Measurements from ENCODE around the gene STK16. TPM values are rescaled to one million over a fixed set of nuclear protein-coding genes. Genes with fewer than 3 reads are reported as not detected.
"Not testable (repeated sequence)": the region's sequence is repeated elsewhere in the genome, so short reads cannot be mapped to it uniquely, and the experiment has no call there.

The STK16 gene, protein sequence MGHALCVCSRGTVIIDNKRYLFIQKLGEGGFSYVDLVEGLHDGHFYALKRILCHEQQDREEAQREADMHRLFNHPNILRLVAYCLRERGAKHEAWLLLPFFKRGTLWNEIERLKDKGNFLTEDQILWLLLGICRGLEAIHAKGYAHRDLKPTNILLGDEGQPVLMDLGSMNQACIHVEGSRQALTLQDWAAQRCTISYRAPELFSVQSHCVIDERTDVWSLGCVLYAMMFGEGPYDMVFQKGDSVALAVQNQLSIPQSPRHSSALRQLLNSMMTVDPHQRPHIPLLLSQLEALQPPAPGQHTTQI
- 10 to 100 TPM; 26.8 to 35.3 (median 27.6) TPM for polyA plus RNA-seq

DNA sequence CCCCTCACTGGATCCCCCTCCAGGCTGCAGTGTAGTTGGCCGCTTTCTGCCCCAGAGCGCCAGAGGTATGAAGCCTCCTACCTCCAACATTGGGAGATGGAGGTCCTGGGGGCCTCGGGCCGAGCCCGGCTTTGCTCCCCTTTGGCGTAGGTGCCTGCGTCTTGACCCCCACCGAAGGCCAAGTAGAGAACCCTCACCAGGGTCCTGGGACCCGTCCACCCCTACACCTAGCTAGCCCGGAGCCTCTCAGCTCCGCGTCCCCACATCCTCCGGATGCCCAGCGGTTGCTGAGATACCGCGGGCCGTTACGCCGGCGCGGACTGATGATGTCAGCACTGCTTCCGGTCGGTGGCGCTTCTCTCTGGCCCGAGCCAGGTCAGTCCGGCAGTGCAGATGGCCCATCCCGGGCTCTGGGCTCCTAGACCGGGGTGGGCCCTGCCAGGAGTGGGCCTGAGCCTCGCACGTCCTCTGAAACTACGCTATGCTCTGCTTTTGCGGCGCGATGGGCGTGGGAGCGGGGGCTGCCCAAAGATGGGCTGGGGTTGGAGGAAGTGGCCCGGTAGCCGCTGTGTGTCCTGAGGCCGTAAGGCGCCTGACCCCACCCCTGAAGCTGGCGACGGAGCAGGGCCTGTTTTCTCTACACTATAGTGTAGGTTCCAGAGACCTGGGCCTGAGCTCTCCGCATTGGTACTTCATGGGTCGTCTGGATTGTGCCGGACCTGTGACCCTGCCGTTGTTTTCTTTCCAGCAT lies at the start of gene STK16, which contains the start of gene GLB1L:
Gene STK16, plus strand, starts transcription at position 332 of the 751 bp plus-strand sequence. CDS start 521 bp downstream, outside the sequence.
Gene GLB1L, minus strand, starts transcription at position 297 of the 751 bp plus-strand sequence. CDS start 1,871 bp downstream, outside the sequence.
- no peaks in the 10 kb centered on the region for H3K9me3 Mint-ChIP-seq
- H3K27ac Mint-ChIP-seq, result peak within 1 kb of the TSS; percentile 93 to 98 (median 98)
- peak within 1 kb of the TSS; percentile 89 to 93 (median 90) for H3K4me3 Mint-ChIP-seq
- peaks cover 63 to 67% of the 10 kb centered on the region in 2 donors for H3K4me1 Mint-ChIP-seq
- peak; percentile 92 to 93 (median 93) for DNase-seq
- peaks cover 12 to 31% (median 26%) of the 10 kb centered on the region in 3 donors for H3K27me3 Mint-ChIP-seq (ENCODE audit: low read depth in 3 of 3)
- peaks cover 0 to 16% (median 12%) of the 10 kb centered on the region in 3 donors for H3K36me3 Mint-ChIP-seq

DNA sequence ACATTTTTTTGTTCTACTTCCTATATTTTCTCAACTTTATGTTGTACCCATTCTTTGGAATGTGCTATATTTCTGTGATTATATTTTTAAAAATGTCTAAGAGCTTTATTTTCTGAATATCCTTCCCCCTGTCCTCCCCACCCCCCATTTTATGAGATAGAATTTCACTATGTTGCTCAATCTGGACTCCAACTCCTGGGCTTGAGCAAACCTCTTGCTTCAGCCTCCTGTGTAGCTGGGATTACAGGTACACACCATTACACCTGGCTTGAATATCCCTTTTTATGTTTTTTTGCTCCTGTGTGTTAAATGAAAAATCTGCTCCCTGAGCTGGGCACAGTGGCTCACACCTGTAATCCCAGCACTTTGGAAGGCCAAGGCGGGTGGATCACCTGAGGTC lies 47.9 kb upstream of the STK16 start:
- DNase-seq, result no peak
- no peak overlapping the region for H3K4me3 Mint-ChIP-seq
- H3K27me3 Mint-ChIP-seq (ENCODE audit: low read depth in 3 of 3), result peaks cover 0 to 12% (median 5%) of the 10 kb centered on the region in 3 donors
- H3K27ac Mint-ChIP-seq, result no peak overlapping the region
- no peaks in the 10 kb centered on the region for H3K36me3 Mint-ChIP-seq
- H3K4me1 Mint-ChIP-seq, result peaks cover 13 to 14% of the 10 kb centered on the region in 2 donors
- no peaks in the 10 kb centered on the region for H3K9me3 Mint-ChIP-seq

DNA sequence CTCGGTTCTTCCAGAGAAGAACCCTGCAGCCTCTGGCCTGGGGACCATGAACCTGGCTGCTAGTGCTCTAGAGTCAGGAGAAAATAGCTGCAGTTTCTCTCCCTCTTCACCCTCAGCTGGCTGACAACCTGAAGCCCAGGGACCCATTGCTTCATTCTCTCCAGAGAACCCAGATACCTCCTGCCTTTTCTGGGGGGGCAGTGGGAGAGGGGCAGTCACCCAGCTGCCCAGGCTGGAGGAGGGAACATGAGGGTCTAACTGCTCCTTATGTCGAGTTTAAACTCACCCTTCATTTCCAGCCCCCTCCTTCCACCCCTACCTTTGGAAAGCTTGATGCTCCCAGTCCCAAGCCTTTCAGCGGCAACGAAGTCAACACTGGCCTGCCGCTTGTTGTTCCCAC lies 46.3 kb upstream of the STK16 start:
- peak overlapping the region in 2 of 6 donors; percentile 17 to 21 for H3K27ac Mint-ChIP-seq

DNA sequence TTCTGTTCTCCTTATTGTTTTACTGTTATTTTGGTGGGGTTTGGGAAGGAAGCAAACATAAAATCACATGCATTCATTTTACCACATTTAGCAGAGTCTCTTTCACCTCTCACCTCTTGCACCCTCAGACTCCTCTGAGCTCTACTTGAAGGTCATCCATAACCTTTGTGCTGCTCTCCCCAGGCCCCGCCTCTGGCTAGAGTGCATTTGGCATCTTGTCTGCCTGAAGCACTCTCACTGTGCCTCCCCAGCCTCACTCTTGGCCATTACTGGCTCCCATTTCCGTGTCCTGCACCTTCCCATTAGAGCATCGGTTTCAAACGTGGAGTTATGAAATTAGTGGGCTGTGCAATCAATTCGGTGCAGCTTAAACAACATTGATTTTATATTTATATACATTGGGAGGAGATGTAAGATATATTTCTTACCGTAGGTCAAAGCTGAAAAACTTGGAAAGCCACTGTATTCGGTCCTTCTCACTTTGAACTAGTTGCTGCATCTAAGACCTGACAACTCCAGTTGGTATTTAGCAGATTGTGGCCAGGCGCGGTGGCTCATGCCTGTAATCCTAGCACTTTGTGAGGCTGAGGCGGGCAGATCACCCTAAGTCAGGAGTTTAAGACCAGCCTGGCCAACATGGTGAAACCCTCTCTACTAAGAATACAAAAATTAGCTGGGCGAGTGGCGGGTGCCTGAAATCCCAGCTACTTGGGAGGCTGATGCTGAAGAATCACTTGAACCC lies 45.6 kb upstream of the STK16 start:
- H3K36me3 Mint-ChIP-seq, result no peaks in the 10 kb centered on the region
- peaks cover 0 to 12% (median 5%) of the 10 kb centered on the region in 3 donors for H3K27me3 Mint-ChIP-seq (ENCODE audit: low read depth in 3 of 3)
- DNase-seq, result no peak
- H3K27ac Mint-ChIP-seq, result peak overlapping the region in 1 of 6 donors; percentile 77
- H3K9me3 Mint-ChIP-seq, result no peaks in the 10 kb centered on the region
- peaks cover 13 to 14% of the 10 kb centered on the region in 2 donors for H3K4me1 Mint-ChIP-seq
- H3K4me3 Mint-ChIP-seq, result no peak overlapping the region

More for the DNA sequence above, 46.3 kb upstream of the STK16 start:
- Mint-ChIP-seq H3K4me3 (peak overlapping the region in 1 of 5 donors; percentile 42), H3K36me3 (no peaks in the 10 kb centered on the region), H3K4me1 (peaks cover 13 to 14% of the 10 kb centered on the region in 2 donors), H3K9me3 (no peaks in the 10 kb centered on the region), H3K27me3 (ENCODE audit: low read depth in 3 of 3) (peaks cover 0 to 12% (median 5%) of the 10 kb centered on the region in 3 donors)
- no peak for DNase-seq

DNA sequence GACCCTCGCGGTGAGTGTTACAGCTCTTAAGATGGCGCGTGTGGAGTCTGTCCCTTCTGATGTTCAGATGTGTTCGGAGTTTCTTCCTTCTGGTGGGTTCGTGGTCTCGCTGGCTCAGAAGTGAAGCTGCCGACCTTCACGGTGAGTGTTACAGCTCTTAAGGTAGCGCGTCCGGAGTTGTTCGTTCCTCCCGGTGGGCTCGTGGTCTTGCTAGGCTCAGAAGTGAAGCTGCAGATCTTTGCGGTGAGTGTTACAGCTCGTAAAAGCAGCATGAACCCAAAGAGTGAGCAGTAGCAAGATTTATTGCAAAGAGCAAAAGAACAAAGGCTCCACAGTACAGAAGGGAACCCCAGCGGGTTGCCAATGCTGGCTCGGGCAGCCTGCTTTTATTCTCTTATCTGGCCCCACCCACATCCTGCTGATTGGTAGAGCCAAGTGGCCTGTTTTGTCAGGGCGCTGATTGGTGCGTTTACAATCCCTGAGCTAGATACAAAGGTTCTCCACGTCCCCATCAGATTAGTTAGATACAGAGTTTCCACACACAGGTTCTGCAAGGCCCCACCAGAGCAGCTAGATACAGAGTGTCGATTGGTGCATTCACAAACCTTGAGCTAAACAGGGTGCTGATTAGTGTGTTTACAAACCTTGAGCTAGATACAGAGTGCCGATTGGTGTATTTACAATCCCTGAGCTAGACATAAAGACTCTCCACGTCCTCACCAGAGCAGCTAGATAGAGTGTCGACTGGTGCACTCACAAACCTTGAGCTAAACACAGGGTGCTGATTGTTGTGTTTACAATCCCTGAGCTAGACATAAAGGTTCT lies 44.6 kb upstream of the STK16 start:
- DNase-seq, result peak in 2 of 3 donors; percentile 31 to 33
- not testable (repeated sequence) for H3K9me3 Mint-ChIP-seq; H3K36me3 Mint-ChIP-seq; H3K27me3 Mint-ChIP-seq (ENCODE audit: low read depth in 3 of 3)
- H3K4me3 Mint-ChIP-seq, result peak overlapping the region; percentile 72 to 84 (median 79)
- peaks cover 13 to 14% of the 10 kb centered on the region in 2 donors for H3K4me1 Mint-ChIP-seq
- H3K27ac Mint-ChIP-seq, result peak overlapping the region; percentile 47 to 90 (median 82)

DNA sequence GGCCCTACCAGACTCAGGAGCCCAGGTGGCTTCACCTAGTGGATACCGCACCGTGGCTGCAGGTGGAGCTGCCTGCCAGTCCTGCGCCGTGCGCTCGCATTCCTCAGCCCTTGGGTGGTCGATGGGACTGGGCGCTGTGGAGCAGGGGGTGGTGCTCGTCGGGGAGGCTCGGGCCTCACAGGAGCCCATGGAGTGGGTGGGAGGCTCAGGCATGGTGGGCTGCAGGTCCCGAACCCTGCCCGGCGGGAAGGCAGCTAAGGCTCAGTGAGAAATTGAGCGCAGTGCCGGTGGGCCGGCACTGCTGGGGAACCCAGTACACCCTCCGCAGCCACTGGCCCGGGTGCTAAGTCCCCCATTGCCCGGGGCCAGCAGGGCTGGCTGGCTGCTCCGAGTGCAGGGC lies 43.9 kb upstream of the STK16 start:
- not testable (repeated sequence) for H3K9me3 Mint-ChIP-seq; H3K27me3 Mint-ChIP-seq (ENCODE audit: low read depth in 3 of 3); H3K27ac Mint-ChIP-seq; H3K36me3 Mint-ChIP-seq; DNase-seq; H3K4me3 Mint-ChIP-seq
- H3K4me1 Mint-ChIP-seq, result peaks cover 17 to 20% of the 10 kb centered on the region in 2 donors

DNA sequence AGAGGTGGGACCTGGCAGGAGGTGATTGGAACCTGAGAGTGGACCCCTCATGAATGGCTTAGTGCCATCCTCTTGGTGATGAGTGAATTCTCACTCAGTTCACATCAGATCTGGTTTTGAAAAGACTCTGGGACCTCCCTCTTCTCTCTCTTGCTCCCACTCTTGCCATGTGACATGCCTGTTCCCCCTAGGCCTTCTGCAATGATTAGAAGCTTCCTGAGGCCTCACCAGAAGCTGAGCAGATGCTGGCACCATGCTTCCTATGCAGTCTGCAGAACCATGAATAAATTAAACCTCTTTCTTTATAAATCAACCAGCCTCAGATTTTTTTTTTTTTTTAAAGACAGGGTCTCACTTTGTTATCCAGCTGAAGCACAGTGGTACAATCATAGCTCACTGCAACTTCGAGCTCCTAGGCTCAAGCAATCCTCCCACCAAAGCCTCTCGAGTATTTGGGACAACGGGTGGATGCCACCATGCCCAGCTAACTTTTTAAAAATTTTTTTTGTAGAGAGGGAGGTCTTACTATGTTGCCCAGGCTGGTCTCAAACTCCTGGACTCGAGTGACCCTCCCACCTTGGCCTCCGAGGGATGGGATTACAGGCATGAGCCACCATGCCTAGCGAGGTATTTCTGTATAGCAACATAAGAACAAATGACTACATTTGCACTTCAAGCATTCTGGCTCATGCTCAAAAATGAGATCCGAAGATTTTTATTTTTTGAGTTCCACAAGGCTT lies 40.7 kb upstream of the STK16 start:
- H3K36me3 Mint-ChIP-seq, result peaks cover 0 to 10% (median 0%) of the 10 kb centered on the region in 3 donors
- H3K4me3 Mint-ChIP-seq, result no peak overlapping the region
- H3K27me3 Mint-ChIP-seq (ENCODE audit: low read depth in 3 of 3), result peaks cover 2 to 6% (median 2%) of the 10 kb centered on the region in 3 donors
- H3K9me3 Mint-ChIP-seq, result no peaks in the 10 kb centered on the region
- peak overlapping the region in 3 of 6 donors; percentile 30 to 55 (median 48) for H3K27ac Mint-ChIP-seq
- peaks cover 28 to 40% of the 10 kb centered on the region in 2 donors for H3K4me1 Mint-ChIP-seq
- DNase-seq, result no peak

DNA sequence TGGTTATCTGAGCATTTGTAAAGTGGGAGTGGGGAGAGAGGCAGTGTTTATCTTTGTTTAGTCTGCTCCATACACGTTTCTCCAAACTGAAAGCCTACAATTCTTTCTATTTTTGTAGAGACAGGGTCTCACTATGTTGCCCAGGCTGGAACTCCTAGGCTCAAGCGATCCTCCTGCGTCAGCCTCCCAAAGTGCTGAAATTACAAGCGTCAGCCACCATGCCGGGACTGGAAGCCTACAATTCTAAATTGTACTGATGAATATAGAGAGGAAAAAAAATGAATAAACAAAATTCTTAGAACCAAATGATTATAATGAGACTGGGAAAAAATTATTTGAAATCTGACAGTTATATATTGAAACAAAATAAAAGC lies 40.1 kb upstream of the STK16 start:
- Mint-ChIP-seq H3K9me3 (no peaks in the 10 kb centered on the region), H3K27me3 (ENCODE audit: low read depth in 3 of 3) (peaks cover 2 to 6% (median 2%) of the 10 kb centered on the region in 3 donors), H3K27ac (peak overlapping the region in 5 of 6 donors; percentile 30 to 99 (median 55)), H3K36me3 (peaks cover 0 to 10% (median 0%) of the 10 kb centered on the region in 3 donors), H3K4me1 (peaks cover 33 to 44% of the 10 kb centered on the region in 2 donors), H3K4me3 (peak overlapping the region; percentile 44 to 89 (median 51))
- no peak for DNase-seq

DNA sequence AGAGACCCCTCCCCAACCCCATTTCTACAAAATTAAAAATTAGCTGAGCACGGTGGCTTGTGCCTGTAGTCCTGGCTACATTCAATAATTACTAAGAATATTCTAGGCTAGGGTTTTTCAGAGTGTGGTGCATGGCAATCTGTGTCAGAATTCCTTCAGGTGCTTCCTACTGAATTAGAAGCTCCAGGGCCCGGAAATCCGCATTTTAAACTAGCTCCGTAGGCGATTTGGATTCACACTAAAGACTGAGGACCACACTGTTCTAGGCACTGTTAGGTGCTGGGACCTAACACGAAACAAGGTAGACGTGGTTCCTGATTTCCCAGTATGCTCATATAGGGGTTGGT lies 39.3 kb upstream of the STK16 start:
- peaks cover 31 to 43% of the 10 kb centered on the region in 2 donors for H3K4me1 Mint-ChIP-seq
- H3K27me3 Mint-ChIP-seq (ENCODE audit: low read depth in 3 of 3), result peaks cover 0 to 6% (median 2%) of the 10 kb centered on the region in 3 donors
- peak overlapping the region; percentile 94 to 99 (median 96) for H3K27ac Mint-ChIP-seq
- peaks cover 0 to 1% (median 0%) of the 10 kb centered on the region in 6 donors for H3K9me3 Mint-ChIP-seq
- H3K4me3 Mint-ChIP-seq, result peak overlapping the region; percentile 89 to 98 (median 91)
- peaks cover 0 to 10% (median 0%) of the 10 kb centered on the region in 3 donors for H3K36me3 Mint-ChIP-seq
- DNase-seq, result no peak

DNA sequence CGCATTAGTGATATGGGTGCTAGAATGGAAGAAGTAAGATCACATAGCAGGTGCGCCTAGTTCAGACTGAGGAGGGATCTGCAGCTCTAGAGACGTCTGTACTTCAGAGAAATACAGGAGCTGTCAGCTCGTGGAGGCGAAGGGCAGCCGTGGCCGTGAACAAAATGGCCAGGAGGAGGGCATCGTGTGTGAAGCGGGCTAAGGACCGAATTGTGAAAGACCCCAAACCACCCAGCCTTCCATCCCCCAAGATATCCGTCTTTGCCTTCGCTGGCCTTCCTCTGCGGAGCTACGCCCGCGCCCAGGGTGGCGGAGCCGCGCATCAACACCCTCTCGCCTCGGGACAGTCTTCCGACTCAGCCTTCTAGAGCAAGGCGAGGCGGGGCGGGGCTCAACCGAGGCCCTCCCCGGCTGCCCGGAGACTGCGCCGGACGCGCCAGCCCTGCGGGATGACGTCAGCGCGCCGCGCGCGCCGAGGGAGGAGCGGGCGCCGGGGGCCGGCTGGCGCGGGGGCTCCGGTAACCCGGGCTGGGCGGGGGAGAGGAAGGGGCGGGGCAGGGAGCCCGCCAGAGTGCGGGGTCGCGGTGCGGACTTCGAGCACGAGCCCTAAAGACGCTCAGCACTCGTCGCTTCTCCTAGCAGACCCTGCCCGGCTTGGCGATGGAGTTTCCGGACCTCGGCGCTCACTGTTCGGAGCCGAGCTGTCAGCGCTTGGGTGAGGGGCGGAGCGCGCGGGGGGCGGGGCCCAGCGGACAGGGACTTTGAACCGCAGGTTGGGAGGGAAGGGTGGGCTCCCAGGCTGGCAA lies 38.7 kb upstream of the STK16 start, which contains the start of gene ZFAND2B:
Gene ZFAND2B, plus strand, starts transcription at position 455 of the 806 bp plus-strand sequence. Its CDS starts 206 bp downstream, at position 661.
- peaks cover 0 to 10% (median 0%) of the 10 kb centered on the region in 3 donors for H3K36me3 Mint-ChIP-seq
- peaks cover 37 to 49% of the 10 kb centered on the region in 2 donors for H3K4me1 Mint-ChIP-seq
- H3K9me3 Mint-ChIP-seq, result peaks cover 0 to 1% (median 0%) of the 10 kb centered on the region in 6 donors
- DNase-seq, result peak; percentile 96 to 98 (median 97)
- H3K4me3 Mint-ChIP-seq, result peak within 1 kb of the TSS; percentile 89 to 98 (median 91)
- peaks cover 0 to 6% (median 2%) of the 10 kb centered on the region in 3 donors for H3K27me3 Mint-ChIP-seq (ENCODE audit: low read depth in 3 of 3)
- H3K27ac Mint-ChIP-seq, result peak within 1 kb of the TSS; percentile 94 to 99 (median 96)

DNA sequence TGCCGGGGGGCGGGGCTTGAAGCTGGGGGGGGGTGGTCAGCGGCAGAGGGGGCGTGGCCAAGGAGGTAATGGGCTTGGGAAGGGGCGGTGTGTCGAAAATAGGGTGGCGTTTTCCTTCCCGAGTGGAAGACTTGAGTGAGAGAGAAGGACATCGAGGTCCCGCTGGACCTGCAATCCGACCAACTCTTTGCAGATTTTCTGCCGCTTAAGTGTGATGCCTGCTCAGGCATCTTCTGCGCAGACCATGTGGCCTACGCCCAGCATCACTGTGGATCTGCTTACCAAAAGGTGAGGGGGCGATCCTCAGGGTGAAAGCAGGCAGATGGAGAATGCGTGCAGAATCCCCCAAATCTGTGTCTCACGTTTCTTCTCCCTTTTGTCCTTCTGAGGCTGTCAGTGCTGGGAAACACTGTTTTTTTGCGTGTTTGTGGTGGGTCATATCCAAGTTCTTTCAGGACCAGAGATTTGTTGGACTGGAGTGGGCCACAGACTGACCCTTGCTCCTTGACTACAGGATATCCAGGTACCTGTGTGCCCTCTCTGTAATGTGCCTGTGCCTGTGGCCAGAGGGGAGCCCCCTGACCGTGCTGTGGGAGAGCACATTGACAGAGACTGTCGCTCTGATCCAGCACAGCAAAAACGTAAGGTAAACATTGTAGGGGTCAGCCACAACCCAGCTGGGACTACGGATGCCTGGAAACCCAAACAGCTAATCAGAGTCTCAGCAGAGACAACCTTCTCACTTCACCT lies 38.0 kb upstream of the STK16 start:
- H3K4me3 Mint-ChIP-seq, result peak overlapping the region; percentile 89 to 98 (median 91)
- H3K27ac Mint-ChIP-seq, result peak overlapping the region; percentile 66 to 97 (median 90)
- DNase-seq, result no peak
- H3K4me1 Mint-ChIP-seq, result peaks cover 39 to 50% of the 10 kb centered on the region in 2 donors
- H3K36me3 Mint-ChIP-seq, result peaks cover 0 to 10% (median 0%) of the 10 kb centered on the region in 3 donors
- peaks cover 0 to 6% (median 0%) of the 10 kb centered on the region in 3 donors for H3K27me3 Mint-ChIP-seq (ENCODE audit: low read depth in 3 of 3)
- H3K9me3 Mint-ChIP-seq, result peaks cover 0 to 1% (median 0%) of the 10 kb centered on the region in 6 donors
